ENCODE results near the gene SEMA4A.

The SEMA4A gene

DNA sequence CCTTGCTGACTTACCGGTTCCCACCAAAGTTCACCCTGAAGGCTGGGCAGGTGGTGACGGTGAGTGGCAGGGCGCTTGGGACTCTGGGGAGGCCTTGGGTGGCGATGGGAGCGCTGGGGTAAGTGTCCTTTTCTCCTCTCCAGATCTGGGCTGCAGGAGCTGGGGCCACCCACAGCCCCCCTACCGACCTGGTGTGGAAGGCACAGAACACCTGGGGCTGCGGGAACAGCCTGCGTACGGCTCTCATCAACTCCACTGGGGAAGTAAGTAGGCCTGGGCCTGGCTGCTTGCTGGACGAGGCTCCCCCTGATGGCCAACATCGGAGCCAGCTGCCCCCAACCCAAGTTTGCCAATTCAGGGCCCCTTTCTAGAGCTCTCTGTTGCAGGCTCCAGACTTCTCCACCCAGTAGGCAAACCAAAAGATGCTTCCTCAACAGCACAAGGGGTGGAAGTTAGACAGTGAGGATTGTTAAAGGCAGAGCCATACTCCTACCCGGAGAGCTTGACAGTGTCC lies 16.4 kb upstream of the SEMA4A start:
- DNase-seq, result no peak

DNA sequence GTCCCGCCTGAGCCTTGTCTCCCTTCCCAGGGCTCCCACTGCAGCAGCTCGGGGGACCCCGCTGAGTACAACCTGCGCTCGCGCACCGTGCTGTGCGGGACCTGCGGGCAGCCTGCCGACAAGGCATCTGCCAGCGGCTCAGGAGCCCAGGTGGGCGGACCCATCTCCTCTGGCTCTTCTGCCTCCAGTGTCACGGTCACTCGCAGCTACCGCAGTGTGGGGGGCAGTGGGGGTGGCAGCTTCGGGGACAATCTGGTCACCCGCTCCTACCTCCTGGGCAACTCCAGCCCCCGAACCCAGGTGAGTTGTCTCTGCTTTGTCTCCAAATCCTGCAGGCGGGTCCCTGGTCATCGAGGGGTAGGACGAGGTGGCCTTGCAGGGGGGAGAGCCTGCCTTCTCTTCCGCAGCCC lies 14.9 kb upstream of the SEMA4A start:
- DNase-seq, result no peak

GRCh38 chr1:156140879-156141707 lies 12.3 kb upstream of the SEMA4A start:
- no peak for DNase-seq

DNA sequence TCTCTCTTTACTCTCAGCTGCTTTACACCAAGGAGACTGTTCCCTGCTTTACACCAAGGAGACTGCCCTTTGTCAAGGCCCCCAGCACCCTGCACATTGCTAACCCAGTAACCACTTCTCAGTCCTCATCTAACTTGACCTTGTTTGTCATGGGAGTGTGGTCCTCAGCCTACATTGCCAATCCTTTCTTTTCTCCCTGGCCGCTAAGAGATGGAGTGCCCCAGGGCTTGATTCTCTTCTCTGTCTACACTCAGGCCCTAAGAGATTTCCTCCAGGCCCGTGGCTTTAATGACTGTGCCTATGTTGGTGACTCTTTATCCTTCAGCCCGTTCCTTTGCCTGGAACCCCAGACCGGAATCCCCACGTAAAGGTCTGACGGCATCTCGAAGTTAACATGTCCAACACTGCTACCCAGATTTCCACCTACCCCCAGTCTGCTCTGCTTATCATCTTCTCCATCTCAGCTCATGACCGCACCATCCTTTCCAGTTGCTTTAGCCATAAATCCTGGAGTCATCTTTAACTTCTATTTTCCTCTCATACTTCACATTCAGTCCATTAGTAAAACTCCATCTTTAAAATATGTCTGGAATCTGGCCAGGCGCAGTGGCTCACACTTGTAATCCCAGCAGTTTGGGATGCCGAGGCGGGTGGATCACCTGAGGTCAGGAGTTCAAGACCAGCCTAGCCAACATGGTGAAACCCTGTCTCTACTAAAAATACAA lies 9.5 kb upstream of the SEMA4A start:
- DNase-seq, result no peak

DNA sequence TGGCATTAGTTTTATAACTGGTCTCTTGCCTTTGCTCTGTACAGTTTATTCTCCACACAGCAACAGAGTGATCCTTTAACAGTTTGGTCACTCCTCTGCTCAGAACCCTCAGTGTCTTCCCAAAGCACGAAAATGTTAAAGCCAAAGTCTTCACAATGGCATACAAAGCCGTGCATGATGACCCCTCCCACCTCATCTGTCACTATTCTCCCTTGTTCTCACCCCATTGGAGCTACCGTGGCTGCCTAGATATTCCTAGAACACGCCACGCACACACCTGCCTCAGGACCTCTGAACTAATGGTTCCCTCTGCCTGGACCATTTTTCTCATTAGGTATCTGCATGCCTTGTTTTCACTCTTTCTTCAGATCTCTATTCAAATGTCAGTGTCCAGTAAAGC lies 8.6 kb upstream of the SEMA4A start:
- DNase-seq, result no peak

DNA sequence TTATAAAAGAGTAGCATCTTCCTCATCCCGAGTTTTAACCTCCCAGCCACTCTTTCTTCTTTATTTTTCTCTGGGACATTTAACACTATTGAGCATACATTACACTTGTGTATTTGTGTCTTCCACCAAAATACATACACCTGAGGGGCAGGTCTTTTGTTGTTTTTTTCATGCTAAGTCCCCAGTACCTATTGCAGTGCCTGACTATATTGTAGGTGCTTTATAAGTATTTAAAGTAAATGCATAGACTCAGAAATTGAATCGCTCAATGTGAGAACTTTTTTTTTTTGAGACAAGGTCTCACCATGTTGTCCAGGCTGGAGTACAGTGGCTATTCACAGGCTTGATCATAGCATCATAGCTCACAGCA lies 7.8 kb upstream of the SEMA4A start:
- DNase-seq, result no peak

- DNase-seq, result peak; percentile 89 to 94
Observed at GRCh38 chr1:156146020-156146768, 7.2 kb upstream of the SEMA4A start.

DNA sequence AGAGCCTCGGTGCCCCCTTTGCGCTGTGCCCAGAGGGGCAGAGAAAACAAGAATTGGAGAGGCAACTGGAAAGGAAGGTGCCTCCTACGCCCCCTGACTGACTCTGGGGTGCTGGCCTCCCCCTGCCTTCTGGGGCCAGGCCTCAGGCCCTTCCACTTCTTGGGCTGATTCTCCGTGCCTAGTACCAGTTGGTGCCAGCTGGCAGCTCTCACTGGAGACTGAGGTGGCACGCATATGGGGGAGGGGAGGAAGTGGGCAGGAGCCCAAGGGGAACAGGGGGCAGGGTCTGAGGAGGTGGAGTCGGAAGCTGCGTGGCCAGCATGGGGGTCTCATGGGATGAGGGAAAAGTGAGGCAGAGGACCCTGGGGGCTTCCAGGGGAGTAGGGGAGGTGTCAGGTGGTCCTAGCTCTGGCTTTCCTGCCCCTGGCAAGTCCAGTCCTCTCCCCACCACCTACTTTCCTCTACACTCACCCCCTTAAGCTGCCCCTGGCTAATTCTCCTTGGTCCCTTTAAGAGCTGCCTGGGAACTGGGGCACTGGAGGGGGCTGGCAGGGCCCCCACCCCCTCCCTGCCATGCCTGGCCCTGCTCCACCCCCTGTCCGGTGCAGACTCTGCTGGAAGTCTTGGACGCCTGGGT lies 6.5 kb upstream of the SEMA4A start:
- no peak for DNase-seq

DNA sequence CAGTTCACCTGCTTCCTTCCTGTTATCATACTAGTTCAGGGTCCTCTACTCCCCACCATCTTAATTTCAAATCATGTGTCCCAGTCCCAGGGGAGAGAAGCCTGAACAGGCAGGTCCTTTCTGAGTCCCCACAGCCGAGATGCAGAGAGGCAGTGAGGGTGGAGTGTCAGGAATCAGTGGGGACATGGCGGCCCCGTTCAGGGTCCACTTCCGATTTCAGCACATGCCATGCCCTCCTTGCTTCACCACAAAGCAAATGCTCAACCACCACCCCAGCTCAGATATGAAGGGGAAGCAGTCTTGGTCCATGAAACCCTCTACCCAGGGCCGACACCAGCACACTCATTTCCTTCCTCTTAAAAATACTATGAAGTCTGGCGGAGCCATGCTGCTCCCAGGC lies 5.2 kb upstream of the SEMA4A start:
- DNase-seq, result peak; percentile 59 to 61

DNA sequence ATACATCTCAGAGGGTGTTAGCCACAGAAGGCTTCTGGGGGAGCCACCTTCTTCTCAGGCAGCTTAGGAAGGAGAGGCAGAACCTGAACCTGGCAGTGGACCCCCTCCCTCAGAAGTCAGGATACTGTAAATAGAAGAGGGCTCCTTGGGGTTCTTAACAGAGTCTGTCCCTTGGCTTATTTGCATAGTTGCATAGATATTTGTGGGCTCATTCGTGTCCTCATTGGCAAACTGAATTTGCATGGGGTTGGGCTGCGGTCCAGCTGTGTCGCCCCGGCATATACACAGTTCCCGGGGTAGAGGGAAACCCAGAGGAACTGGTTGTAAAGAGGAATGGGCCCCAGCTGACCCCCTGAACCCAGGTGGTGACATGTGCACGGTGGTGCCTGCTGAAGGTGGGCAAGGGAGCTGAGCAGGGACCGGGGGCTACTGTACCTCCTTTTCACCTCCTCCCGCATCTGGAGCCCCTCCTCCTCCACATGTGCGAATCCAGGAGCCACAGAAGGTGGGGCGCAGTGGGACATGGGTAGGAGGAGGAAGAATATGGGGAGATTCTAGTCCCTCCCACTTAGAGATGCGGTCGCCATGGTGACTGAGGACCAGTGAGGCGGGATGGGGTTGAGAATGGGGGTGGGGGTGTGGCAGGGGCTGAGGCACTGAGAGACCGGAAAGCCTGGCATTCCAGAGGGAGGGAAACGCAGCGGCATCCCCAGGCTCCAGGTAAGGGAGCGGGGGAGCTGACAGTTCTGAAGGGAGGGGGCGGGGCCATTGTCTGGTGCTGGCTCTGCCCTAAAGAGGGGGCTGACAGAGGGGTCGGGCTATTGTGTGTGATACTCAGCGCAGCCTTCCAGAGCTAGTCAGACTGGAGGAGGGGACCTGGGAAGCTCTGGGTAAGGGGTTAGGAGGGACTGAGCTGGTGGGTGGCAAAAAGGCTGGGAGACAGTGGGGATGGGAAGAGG lies 3.7 kb upstream of the SEMA4A start:
- DNase-seq, result no peak

- DNase-seq, result no peak
Observed at GRCh38 chr1:156150333-156151011, 2.9 kb upstream of the SEMA4A start.

DNA sequence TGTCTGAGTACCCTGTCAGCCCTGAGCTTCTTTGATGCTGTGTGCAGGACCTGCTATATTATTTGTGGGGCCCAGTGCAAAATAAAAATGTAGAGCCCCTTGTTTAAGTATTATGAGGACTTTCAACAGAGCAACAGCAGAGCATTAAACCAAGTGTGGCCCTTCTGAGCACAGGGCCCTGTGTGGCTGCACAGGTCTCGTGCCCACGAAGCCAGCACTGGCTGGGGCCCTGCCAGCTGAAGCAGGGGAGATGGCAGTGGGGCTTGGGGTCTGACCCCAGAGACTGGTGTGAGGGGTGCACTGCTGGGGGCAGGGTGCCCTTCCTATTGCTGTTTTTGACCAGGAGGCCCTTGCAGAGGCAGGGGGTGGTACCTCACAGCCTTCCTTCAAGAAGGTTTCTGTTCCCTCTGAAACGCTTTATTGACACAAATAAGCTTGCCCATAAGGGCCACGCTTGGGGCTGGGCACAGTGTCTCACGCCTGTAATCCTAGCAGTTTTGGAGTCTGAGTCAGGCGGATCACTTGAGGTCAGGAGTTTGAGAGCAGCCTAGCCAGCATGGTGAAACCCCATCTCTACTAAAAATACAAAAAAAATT lies 2.2 kb upstream of the SEMA4A start:
- DNase-seq, result no peak

DNA sequence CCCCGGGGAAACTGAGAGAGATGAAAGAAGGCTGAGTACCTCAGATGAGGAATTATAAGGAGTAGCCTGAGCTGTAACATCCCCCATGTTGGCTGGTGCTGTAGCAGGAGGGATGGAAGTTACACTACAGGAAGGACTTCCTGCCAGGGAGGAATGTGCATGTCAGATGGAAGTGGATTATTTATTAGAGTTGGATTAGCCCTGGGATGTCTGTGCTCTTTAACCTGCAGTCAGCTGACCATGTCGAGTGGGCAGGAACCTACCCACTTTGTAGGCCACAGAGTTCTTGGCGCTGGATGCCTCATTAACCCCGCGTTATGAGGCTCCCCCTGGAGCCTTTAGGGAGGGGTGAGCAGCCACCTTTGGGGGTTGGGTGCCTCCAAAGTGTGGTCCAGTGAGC lies 757 bp upstream of the SEMA4A start:
- no peak for DNase-seq

- DNase-seq, result peak; percentile 92 to 95
Observed at GRCh38 chr1:156154317-156154749, 948 bp downstream of the SEMA4A start.

DNA sequence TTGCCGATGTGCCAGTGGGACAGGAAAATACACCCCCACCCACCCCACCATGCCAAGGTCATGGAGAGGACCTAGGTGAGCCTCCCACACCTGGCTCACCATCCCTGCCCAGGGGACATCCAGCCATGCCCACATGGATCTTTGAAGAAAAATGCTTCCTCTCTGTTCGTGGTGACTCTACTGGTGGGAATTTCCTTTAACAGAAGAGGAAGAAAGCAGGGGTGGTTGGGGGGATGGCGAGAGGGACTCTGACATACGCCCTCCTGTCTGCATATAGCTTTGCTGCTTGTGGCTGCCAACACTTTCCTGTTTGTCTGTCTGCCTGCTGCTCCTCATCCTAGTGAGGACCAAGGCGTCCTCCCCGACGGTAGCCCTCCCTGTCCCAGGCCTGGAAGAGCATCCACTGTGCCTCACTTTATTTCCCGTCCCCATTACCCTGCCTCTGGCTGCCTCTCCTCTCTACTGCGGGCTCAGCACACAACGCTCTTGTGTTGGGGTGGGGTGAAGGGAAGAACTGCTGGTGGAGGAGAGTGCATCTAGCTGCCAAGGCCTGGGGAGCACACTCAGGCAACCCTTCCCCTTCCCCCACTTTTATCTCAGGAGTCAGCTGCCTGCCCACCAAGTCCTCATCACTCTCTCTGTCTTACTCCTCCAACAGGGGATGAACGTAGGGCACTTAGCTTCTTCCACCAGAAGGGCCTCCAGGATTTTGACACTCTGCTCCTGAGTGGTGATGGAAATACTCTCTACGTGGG lies 2.5 kb downstream of the SEMA4A start:
- no peak for DNase-seq

DNA sequence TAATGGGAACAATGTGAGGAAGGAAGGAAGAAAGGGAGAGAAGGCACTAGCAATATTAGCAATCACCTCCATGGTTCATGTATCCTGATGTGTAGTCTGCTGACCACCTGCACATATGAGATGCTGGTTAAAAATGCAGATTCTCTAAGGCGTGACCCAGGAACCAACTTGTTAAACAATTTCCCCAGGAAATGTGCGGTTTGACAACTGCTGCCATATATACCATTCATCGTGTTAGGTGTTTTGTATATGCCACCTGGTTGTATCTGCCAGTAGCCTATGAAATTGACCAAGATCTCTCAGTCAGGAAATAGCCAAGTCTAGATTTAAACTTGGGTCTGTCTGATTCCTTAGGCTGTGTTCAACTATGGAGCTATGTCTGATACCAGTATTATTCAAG lies 4.1 kb downstream of the SEMA4A start:
- DNase-seq, result no peak

GRCh38 chr1:156157966-156158365 lies 4.6 kb downstream of the SEMA4A start:
- no peak for DNase-seq

DNA sequence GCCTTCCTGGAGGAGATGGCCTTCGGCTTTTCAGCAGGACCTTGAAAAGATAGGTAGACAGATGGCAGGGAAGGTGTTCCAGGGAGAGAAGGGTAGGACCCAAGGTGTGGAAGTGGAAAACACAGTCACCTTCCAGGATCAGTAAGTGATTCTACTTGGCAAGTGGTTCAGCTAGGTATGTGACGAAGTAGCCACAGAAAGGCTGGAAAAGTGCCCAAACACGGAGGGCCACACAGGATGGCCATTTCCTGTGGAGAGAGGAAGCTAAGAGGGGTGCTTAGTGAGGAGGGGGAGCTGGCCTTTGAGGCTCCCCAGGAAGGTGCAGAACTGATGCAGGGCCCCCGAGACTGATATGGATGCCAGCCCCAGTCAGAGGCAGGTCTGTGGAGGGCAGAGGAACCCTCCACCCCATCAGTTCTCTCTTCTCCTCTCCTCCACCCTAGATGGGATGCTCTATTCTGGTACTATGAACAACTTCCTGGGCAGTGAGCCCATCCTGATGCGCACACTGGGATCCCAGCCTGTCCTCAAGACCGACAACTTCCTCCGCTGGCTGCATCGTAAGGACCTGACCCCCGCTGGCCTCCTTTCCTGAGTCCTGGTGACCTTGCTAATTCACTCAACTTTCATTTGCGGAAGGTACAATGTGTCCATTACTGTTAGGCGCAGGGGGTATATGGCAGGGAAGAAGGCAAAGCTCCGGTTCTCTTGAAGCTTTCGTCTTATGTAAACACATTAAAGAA lies 6.8 kb downstream of the SEMA4A start:
- DNase-seq, result no peak

DNA sequence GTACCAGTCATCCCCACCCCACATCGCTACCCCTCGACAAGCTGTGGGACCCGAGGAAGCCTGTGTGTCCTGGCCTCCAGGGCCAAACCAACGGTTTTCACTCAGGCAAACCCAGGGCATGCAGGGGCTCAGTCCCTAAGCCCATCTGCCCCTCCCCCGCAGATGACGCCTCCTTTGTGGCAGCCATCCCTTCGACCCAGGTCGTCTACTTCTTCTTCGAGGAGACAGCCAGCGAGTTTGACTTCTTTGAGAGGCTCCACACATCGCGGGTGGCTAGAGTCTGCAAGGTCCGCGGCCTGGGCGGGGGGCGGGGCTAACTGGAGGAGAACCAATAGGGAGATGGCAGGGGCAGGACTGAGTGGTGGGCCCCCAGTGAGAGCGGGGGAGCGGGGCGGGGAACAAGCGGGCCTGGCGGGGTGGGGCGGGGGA lies 7.4 kb downstream of the SEMA4A start:
- DNase-seq, result no peak

Data from AML-193 (cell line).